GM20000 (cell line): ENCODE data around the gene HTT.
A peak's percentile ranks its signal among the peaks of the same experiment; 100 is the strongest.

Experiments
- DNase-seq: peaks from one replicate; pipeline ENCODE4 v3.0.0; 2012; ENCODE audit warnings: low spot score
- CTCF ChIP-seq: IDR thresholded peaks from 2 replicates; pipeline ENCODE4 v1.5.1; 2012; ENCODE audit warnings: mild to moderate bottlenecking, control low read depth; ENCODE audit errors: extremely low read depth, missing control alignments

Gene HTT

GRCh38 chr4:3285558-3286334 is 211.3 kb downstream of the HTT start:
- no peak for TF ChIP-seq CTCF
- no peak for DNase-seq

GRCh38 chr4:3286335-3287175 is 212.1 kb downstream of the HTT start:
- TF ChIP-seq CTCF, result no peak
- DNase-seq, result peak; percentile 90

DNA sequence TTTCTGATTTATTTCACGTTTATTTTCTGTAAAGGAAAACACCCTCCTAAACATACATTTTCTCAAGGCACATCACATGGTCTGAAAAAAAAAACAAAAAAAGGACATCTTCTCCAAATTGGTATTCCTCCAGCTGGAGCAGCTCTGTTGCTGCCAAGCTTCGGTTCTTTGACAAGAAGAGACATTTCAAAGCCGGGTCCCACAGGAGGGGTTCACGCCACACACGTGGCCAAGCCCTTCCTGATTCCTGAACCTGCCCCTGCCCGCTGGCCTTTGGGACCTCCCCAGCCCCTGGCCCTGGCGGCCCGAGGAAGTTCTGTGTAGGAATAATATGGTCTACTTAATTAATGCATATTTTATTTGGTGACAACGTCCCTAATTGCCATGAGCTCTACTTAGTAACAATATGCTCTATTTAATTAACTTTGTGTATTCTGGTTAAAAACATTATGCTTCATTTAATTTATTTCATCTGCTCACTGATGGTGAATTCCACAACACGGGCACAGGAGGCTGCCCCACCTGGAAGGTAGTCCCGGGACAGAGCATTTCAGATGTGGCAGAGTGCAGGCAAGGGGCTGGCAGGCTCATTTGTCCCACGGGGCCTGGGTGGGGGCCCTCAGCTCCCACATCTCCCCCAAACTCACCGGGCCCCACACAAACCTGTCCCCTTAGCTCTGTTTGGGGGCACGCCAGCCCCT is 212.9 kb downstream of the HTT start:
- no peak for DNase-seq
- TF ChIP-seq CTCF, result no peak

- TF ChIP-seq CTCF, result no peak
Observed at GRCh38 chr4:3287972-3288570, 213.6 kb downstream of the HTT start.

GRCh38 chr4:3288571-3289094 is 214.2 kb downstream of the HTT start:
- no peak for TF ChIP-seq CTCF

More at GRCh38 chr4:3287972-3288570, 213.6 kb downstream of the HTT start:
- DNase-seq, result no peak

DNA sequence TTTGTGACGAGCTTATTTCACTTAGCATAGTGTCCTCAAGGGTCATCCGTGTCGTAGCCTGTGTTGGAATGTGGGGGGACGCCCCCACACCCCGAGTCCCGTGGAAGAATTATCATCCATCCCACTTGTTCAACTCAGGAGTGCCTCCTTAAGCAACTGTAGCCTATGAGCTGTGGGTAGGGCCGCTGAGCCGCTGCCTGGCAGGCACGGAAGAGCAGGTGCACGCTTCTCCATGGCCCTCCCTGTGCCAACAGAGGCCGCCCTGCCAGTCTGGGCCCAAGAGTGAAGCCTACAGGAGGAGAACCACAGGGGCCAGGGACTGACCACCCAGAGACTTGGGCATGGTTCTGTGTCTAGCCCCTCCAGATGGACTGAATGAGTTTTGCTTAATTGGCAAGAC is 216.0 kb downstream of the HTT start:
- no peak for TF ChIP-seq CTCF
- DNase-seq, result no peak

More at GRCh38 chr4:3288571-3289094, 214.2 kb downstream of the HTT start:
- no peak for DNase-seq
